Tibial nerve (tissue), 3 donors: ENCODE results near the gene RASGRP2.

ENCODE experiments used
- POLR2A ChIP-seq, 2 donors: fragments of 450-650 bp; IDR thresholded peaks; one replicate each; pipeline ENCODE4 v1.6.1; 2017; ENCODE audit warnings: antibody characterized with exemption in 2 of 2, mild to moderate bottlenecking in 2 of 2, moderate library complexity in 2 of 2
- TF ChIP-seq, protein P1 (sequence below), 5 experiments: fragments of 200-600 bp in 3 of 5; fragments of 450-650 bp in 2 of 5; sonication (generic) in 3 of 5; IDR thresholded peaks; one replicate each; pipeline ENCODE4 v1.5.1; 2016 to 2019; ENCODE audit warnings: antibody characterized with exemption in 5 of 5, mild to moderate bottlenecking in 3 of 5, moderate library complexity in 2 of 5

- TF ChIP-seq, protein P1, sequence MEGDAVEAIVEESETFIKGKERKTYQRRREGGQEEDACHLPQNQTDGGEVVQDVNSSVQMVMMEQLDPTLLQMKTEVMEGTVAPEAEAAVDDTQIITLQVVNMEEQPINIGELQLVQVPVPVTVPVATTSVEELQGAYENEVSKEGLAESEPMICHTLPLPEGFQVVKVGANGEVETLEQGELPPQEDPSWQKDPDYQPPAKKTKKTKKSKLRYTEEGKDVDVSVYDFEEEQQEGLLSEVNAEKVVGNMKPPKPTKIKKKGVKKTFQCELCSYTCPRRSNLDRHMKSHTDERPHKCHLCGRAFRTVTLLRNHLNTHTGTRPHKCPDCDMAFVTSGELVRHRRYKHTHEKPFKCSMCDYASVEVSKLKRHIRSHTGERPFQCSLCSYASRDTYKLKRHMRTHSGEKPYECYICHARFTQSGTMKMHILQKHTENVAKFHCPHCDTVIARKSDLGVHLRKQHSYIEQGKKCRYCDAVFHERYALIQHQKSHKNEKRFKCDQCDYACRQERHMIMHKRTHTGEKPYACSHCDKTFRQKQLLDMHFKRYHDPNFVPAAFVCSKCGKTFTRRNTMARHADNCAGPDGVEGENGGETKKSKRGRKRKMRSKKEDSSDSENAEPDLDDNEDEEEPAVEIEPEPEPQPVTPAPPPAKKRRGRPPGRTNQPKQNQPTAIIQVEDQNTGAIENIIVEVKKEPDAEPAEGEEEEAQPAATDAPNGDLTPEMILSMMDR (IDR thresholded peaks at IDR 0.05), result no peak
- TF ChIP-seq POLR2A (IDR thresholded peaks at IDR 0.05), result no peak
These were observed 46.1 kb downstream of the RASGRP2 start for GRCh38 chr11:64697663-64698375.
